K562 (cell line): ENCODE data around the gene YOD1. TPM values are rescaled to one million over a fixed set of nuclear protein-coding genes. Genes with fewer than 3 reads are reported as not detected.
A peak's percentile ranks its signal among the peaks of the same experiment; 100 is the strongest.

ENCODE experiments used
- CBX5 ChIP-seq: IDR thresholded peaks from 2 replicates; pipeline ENCODE4 v1.6.1; 2014; ENCODE audit warnings: low read depth, borderline replicate concordance
- CBX8 ChIP-seq: fragments of 200-600 bp; sonication (generic); IDR thresholded peaks from 2 replicates; pipeline ENCODE4 v1.6.1; 2012; ENCODE audit warnings: borderline replicate concordance, mixed run types, low read depth, mild to moderate bottlenecking, moderate library complexity, mixed read lengths, low read length, control low read depth, inconsistent platforms; ENCODE audit not compliant: poor library complexity, severe bottlenecking; ENCODE audit errors: extremely low read depth
- DMBX1 ChIP-seq: fragments of 250-450 bp; sonication (Bioruptor Pico); IDR thresholded peaks from 2 replicates; pipeline ENCODE4 v1.8.0; 2022; ENCODE audit warnings: inconsistent platforms, mild to moderate bottlenecking, moderate library complexity, borderline replicate concordance
- ELF1 ChIP-seq: fragments of 200-800 bp; sonication (Bioruptor generic); IDR thresholded peaks from 2 replicates; pipeline ENCODE4 v1.6.1; 2016; ENCODE audit warnings: missing genetic modification characterization, missing compliant biosample characterization
- KDM4B ChIP-seq, 2 experiments: fragments of 450-650 bp in 1 of 2; sonication (generic) in 1 of 2; IDR thresholded peaks; 2 replicates each; pipeline ENCODE4 v1.6.1; 2016 to 2017; ENCODE audit warnings: borderline replicate concordance in 2 of 2, antibody characterized with exemption in 1 of 2, low read depth in 1 of 2, mild to moderate bottlenecking in 1 of 2
- MCM3 ChIP-seq: fragments of 450-650 bp; IDR thresholded peaks from 2 replicates; pipeline ENCODE4 v1.6.1; 2016
- MEIS2 ChIP-seq: fragments of 450-650 bp; IDR thresholded peaks from 2 replicates; pipeline ENCODE4 v1.6.1; 2014; ENCODE audit warnings: mild to moderate bottlenecking; ENCODE audit not compliant: partially characterized antibody
- NR2C1 ChIP-seq, 2 experiments: fragments of 450-650 bp; IDR thresholded peaks; 2 replicates each; pipeline ENCODE4 v1.6.1; 2017; ENCODE audit warnings: mild to moderate bottlenecking in 2 of 2, antibody characterized with exemption in 1 of 2, inconsistent platforms in 1 of 2, missing compliant biosample characterization in 1 of 2, missing genetic modification characterization in 1 of 2
- PML ChIP-seq: IDR thresholded peaks from 2 replicates; pipeline ENCODE4 v1.6.1; 2012; ENCODE audit warnings: low read length, inconsistent platforms
- PRDM10 ChIP-seq: fragments of 450-650 bp; IDR thresholded peaks from 2 replicates; pipeline ENCODE4 v1.6.1; 2018; ENCODE audit not compliant: partially characterized antibody
- SAFB2 ChIP-seq: fragments of 200-400 bp; formaldehyde crosslinking; IDR thresholded peaks from 2 replicates; pipeline ENCODE4 v1.6.1; 2018; ENCODE audit warnings: borderline replicate concordance, low read length, low read depth, moderate library complexity; ENCODE audit not compliant: severe bottlenecking
- SNIP1 ChIP-seq: fragments of 450-650 bp; IDR thresholded peaks from 2 replicates; pipeline ENCODE4 v1.7.1; 2017; ENCODE audit warnings: low read depth, mild to moderate bottlenecking
- ZNF395 ChIP-seq: fragments of 200-800 bp; sonication (Bioruptor generic); IDR thresholded peaks from 2 replicates; pipeline ENCODE4 v1.6.1; 2017; ENCODE audit warnings: missing genetic modification characterization, missing compliant biosample characterization
- ZNF589 ChIP-seq: fragments of 200-800 bp; sonication (Bioruptor generic); IDR thresholded peaks from 2 replicates; pipeline ENCODE4 v1.6.1; 2016; ENCODE audit warnings: low read depth, missing genetic modification characterization, missing compliant biosample characterization
- polyA plus RNA-seq, 8 experiments: library from polyadenylated mRNA; depleted of rRNA in 4 of 8; stranded (reverse) in 5 of 8; unstranded in 3 of 8; fragments of >200 nt; fragmentation: Nextera tagmentation in 2 of 8; fragmentation: Illumina TruSeq in 1 of 8; extraction: Ambion mirVana in 2 of 8; extraction: Trizol in 1 of 8; gene quantifications; 2 replicates each; pipeline versions ENCODE4 v1.2.1 to v1.2.3, GENCODE V29; 2011 to 2014; ENCODE audit warnings: inconsistent platforms in 1 of 8, missing spikeins in 1 of 8
- total RNA-seq, 7 experiments: library from RNA; depleted of rRNA in 6 of 7; stranded (reverse); fragments of >200 nt in 6 of 7; fragmentation: Illumina TruSeq in 2 of 7; extraction: Trizol in 2 of 7; gene quantifications; 2 replicates each; pipeline versions ENCODE4 v1.2.1 to v1.2.3, GENCODE V29; 2011 to 2021; ENCODE audit warnings: low replicate concordance in 1 of 7
- TF ChIP-seq, protein P1 (sequence below): fragments of 450-650 bp; IDR thresholded peaks from 2 replicates; pipeline ENCODE4 v1.6.1; 2017; ENCODE audit warnings: antibody characterized with exemption, mild to moderate bottlenecking

Gene YOD1
- total and polyA plus RNA-seq, 9 of the 15 experiments (the other 6 are each of a cell fraction or from before 2014, with no cell fraction given) = 18.2 to 78.1 (median 46.9) TPM

- TF ChIP-seq MEIS2 = no peak
- TF ChIP-seq, protein P1, sequence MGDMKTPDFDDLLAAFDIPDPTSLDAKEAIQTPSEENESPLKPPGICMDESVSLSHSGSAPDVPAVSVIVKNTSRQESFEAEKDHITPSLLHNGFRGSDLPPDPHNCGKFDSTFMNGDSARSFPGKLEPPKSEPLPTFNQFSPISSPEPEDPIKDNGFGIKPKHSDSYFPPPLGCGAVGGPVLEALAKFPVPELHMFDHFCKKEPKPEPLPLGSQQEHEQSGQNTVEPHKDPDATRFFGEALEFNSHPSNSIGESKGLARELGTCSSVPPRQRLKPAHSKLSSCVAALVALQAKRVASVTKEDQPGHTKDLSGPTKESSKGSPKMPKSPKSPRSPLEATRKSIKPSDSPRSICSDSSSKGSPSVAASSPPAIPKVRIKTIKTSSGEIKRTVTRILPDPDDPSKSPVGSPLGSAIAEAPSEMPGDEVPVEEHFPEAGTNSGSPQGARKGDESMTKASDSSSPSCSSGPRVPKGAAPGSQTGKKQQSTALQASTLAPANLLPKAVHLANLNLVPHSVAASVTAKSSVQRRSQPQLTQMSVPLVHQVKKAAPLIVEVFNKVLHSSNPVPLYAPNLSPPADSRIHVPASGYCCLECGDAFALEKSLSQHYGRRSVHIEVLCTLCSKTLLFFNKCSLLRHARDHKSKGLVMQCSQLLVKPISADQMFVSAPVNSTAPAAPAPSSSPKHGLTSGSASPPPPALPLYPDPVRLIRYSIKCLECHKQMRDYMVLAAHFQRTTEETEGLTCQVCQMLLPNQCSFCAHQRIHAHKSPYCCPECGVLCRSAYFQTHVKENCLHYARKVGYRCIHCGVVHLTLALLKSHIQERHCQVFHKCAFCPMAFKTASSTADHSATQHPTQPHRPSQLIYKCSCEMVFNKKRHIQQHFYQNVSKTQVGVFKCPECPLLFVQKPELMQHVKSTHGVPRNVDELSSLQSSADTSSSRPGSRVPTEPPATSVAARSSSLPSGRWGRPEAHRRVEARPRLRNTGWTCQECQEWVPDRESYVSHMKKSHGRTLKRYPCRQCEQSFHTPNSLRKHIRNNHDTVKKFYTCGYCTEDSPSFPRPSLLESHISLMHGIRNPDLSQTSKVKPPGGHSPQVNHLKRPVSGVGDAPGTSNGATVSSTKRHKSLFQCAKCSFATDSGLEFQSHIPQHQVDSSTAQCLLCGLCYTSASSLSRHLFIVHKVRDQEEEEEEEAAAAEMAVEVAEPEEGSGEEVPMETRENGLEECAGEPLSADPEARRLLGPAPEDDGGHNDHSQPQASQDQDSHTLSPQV = peak; percentile 55; the same call in 1 of the 2 replicates
- TF ChIP-seq ZNF395 (CRISPR knock-in tag) = peak; percentile 56; the same call in 1 of the 2 replicates
- TF ChIP-seq DMBX1 = peak; percentile 12; the same call in 1 of the 2 replicates
- TF ChIP-seq NR2C1 (IDR thresholded peaks at IDR 0.05) = no peak
- peak; percentile 22; the same call in 1 of the 2 replicates for TF ChIP-seq NR2C1 (tag; IDR thresholded peaks at IDR 0.05)
- no peak for TF ChIP-seq MCM3
- TF ChIP-seq SNIP1 = no peak
- TF ChIP-seq ELF1 (tag) = no peak
- TF ChIP-seq KDM4B (IDR thresholded peaks at IDR 0.05; ENCODE audit: borderline replicate concordance in 2 of 2, low read depth in 1 of 2) = no peak
- no peak for TF ChIP-seq PML
- TF ChIP-seq ZNF589 (CRISPR knock-in tag) = peak; percentile 86; the same call in 1 of the 2 replicates
- no peak for TF ChIP-seq SAFB2
- no peak for TF ChIP-seq CBX8
- TF ChIP-seq PRDM10 = peak; percentile 28
- TF ChIP-seq CBX5 = no peak
These were observed 15.0 kb downstream of the YOD1 start (continued) for GRCh38 chr1:207035877-207036551.
